Neural cell (in vitro differentiated cells): ENCODE results near the gene ABCF3.

Experiments
- CTCF ChIP-seq: fragments of 450-650 bp; IDR thresholded peaks from 2 replicates; pipeline ENCODE4 v1.5.1; 2014; ENCODE audit warnings: antibody characterized with exemption, mild to moderate bottlenecking, moderate library complexity; ENCODE audit not compliant: poor library complexity, severe bottlenecking
- EP300 ChIP-seq: fragments of 450-650 bp; conservative IDR thresholded peaks from 2 replicates; pipeline ENCODE4 v1.6.1; 2014; ENCODE audit warnings: antibody characterized with exemption, mild to moderate bottlenecking, moderate library complexity; ENCODE audit not compliant: poor library complexity, severe bottlenecking
- EZH2 ChIP-seq: fragments of 200-600, 300-800 bp; shearing (Covaris generic), sonication (generic); IDR thresholded peaks from 2 replicates; pipeline ENCODE4 v1.6.1; 2014; ENCODE audit warnings: antibody characterized with exemption, low read length, borderline replicate concordance, mild to moderate bottlenecking; ENCODE audit not compliant: insufficient read depth, poor library complexity, severe bottlenecking
- MXI1 ChIP-seq: fragments of 450-650 bp; conservative IDR thresholded peaks from 2 replicates; pipeline ENCODE4 v1.6.1; 2014; ENCODE audit warnings: antibody characterized with exemption, mild to moderate bottlenecking; ENCODE audit not compliant: poor library complexity, severe bottlenecking
- POLR2AphosphoS5 ChIP-seq: IDR thresholded peaks from 2 replicates; pipeline ENCODE4 v1.6.1; 2012
- SMC3 ChIP-seq: fragments of 450-650 bp; conservative IDR thresholded peaks from 2 replicates; pipeline ENCODE4 v1.6.1; 2014; ENCODE audit warnings: antibody characterized with exemption, mild to moderate bottlenecking, moderate library complexity; ENCODE audit not compliant: poor library complexity
- TF ChIP-seq, protein P1 (sequence below): IDR thresholded peaks from 2 replicates; pipeline ENCODE4 v1.6.1; 2012; ENCODE audit warnings: borderline replicate concordance

- TF ChIP-seq CTCF (no peak), EZH2 (no peak), POLR2AphosphoS5 (no peak), EP300 (no peak), MXI1 (no peak), SMC3 (no peak)
- TF ChIP-seq, protein P1, sequence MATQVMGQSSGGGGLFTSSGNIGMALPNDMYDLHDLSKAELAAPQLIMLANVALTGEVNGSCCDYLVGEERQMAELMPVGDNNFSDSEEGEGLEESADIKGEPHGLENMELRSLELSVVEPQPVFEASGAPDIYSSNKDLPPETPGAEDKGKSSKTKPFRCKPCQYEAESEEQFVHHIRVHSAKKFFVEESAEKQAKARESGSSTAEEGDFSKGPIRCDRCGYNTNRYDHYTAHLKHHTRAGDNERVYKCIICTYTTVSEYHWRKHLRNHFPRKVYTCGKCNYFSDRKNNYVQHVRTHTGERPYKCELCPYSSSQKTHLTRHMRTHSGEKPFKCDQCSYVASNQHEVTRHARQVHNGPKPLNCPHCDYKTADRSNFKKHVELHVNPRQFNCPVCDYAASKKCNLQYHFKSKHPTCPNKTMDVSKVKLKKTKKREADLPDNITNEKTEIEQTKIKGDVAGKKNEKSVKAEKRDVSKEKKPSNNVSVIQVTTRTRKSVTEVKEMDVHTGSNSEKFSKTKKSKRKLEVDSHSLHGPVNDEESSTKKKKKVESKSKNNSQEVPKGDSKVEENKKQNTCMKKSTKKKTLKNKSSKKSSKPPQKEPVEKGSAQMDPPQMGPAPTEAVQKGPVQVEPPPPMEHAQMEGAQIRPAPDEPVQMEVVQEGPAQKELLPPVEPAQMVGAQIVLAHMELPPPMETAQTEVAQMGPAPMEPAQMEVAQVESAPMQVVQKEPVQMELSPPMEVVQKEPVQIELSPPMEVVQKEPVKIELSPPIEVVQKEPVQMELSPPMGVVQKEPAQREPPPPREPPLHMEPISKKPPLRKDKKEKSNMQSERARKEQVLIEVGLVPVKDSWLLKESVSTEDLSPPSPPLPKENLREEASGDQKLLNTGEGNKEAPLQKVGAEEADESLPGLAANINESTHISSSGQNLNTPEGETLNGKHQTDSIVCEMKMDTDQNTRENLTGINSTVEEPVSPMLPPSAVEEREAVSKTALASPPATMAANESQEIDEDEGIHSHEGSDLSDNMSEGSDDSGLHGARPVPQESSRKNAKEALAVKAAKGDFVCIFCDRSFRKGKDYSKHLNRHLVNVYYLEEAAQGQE, result no peak
Observed at GRCh38 chr3:184144505-184144904, 41.5 kb upstream of the ABCF3 start.
